Adrenal gland (tissue), 12 donors: ENCODE data around the gene NXPH3. TPM values are rescaled to one million over a fixed set of nuclear protein-coding genes. Genes with fewer than 3 reads are reported as not detected.
A peak's percentile ranks its signal among the peaks of the same experiment; 100 is the strongest.

Source experiments
- DNase-seq, 7 donors: peaks; one replicate each; pipeline ENCODE4 v3.0.0-alpha.2; 2019 to 2020
- H3K27ac ChIP-seq, 5 donors: fragments of 200-600 bp; sonication (generic) in 4 of 5; 1 replicate in 3 of 5; 2 replicates in 2 of 5; pipeline versions ENCODE4 v1.5.1 to v1.8.0; 2016 to 2020; ENCODE audit warnings: mild to moderate bottlenecking in 1 of 5
- H3K27me3 ChIP-seq: fragments of 200-600 bp; 2 replicates; pipeline ENCODE4 v1.8.0; 2021
- H3K36me3 ChIP-seq, 2 donors: fragments of 200-600 bp; replicated peaks in 1 of 2; 1 replicate in 1 of 2; 2 replicates in 1 of 2; pipeline versions ENCODE4 v1.5.1 to v1.8.0; 2018 to 2022
- H3K4me1 ChIP-seq, 2 donors: fragments of 200-600 bp; replicated peaks in 1 of 2; 1 replicate in 1 of 2; 2 replicates in 1 of 2; pipeline versions ENCODE4 v1.5.1 to v1.8.0; 2018 to 2021
- H3K4me3 ChIP-seq, 4 donors: fragments of 200-600 bp; sonication (generic) in 3 of 4; one replicate each; pipeline ENCODE4 v1.5.1; 2016 to 2018
- H3K9me3 ChIP-seq, 3 donors: fragments of 200-600 bp; sonication (generic) in 1 of 3; replicated peaks in 1 of 3; 1 replicate in 2 of 3; 2 replicates in 1 of 3; pipeline versions ENCODE4 v1.5.1 to v1.8.0; 2016 to 2021
- CTCF ChIP-seq, 6 experiments: fragments of 450-650 bp in 4 of 6; fragments of 200-600 bp in 2 of 6; sonication (generic) in 1 of 6; IDR thresholded peaks; 1 replicate in 5 of 6; 2 replicates in 1 of 6; pipeline versions ENCODE4 v1.5.1 to v1.8.0; 2016 to 2021; ENCODE audit warnings: antibody characterized with exemption in 6 of 6, mild to moderate bottlenecking in 2 of 6, moderate library complexity in 1 of 6
- POLR2A ChIP-seq, 2 donors: fragments of 450-650 bp; IDR thresholded peaks; one replicate each; pipeline ENCODE4 v1.6.1; 2017; ENCODE audit warnings: antibody characterized with exemption in 2 of 2, mild to moderate bottlenecking in 2 of 2, moderate library complexity in 1 of 2
- WGBS, 4 donors: extraction: QIAGEN DNeasy Blood & Tissue Kit in 2 of 4; methylation state at CpG; one replicate each; pipeline versions ENCODE4 v1.1.5 to v1.1.7; 2013 to 2017; 5-methylcytosine and 5-hydroxymethylcytosine counted together
- intact Hi-C, 2 donors: fragments of 100-400 bp; cut with DNase I; formaldehyde crosslinking; loops; one replicate each; pipeline versions ENCODE4 v1.14.1 to v1.15.0; 2022 to 2023
- polyA plus RNA-seq, 3 donors: library from polyadenylated mRNA; stranded (reverse); fragments of 200-250 nt in 2 of 3; fragments of 350-450 nt in 1 of 3; fragmentation: Illumina TruSeq in 1 of 3; extraction: RNeasy Lipid Tissue Mini Kit (QIAGEN cat#74804) in 1 of 3; gene quantifications; one replicate each; pipeline ENCODE4 v1.2.3, GENCODE V29; 2013 to 2014
- total RNA-seq, 9 donors: library from RNA; depleted of rRNA in 4 of 9; stranded (reverse); fragments of >200 nt in 4 of 9; fragments of 120-200 nt in 1 of 9; fragmentation: NEBNext Ultra II Directional in 1 of 9; extraction: Animal tissue kit (Norgen Biotek cat#: 25700) in 1 of 9; gene quantifications; one replicate each; pipeline versions ENCODE4 v1.1.0 to v1.2.4, GENCODE V29; 2013 to 2023
- donor health status: healthy with polysubstance abuse.
- donor health status: Bipolar disorder and iron deficiency.
- donor health status: DM: yes; HTN: yes; CAD: no.
- donor health status: DM: no; HTN: no; CAD: no.
- donor health status: DM: no; HTN: no; CAD: no.
- donor health status: DM: yes; HTN: yes; CAD: no.

The NXPH3 gene
- total and polyA plus RNA-seq, 12 donors: 0.30 to 6.1 (median 1.2) TPM

GRCh38 chr17:49595980-49596379 lies 20.3 kb downstream of the NXPH3 start:
- WGBS, 4 donors: 70 to 77% (median 76%) methylated on average over 4 of the region's 4 CpGs
- intact Hi-C loops: no loop called here
- no peaks in the 10 kb centered on the region for H3K27me3 ChIP-seq
- H3K27ac ChIP-seq: no peak overlapping the region
- no peak overlapping the region for H3K4me3 ChIP-seq
- TF ChIP-seq POLR2A (IDR thresholded peaks at IDR 0.05) (no peak), CTCF (IDR thresholded peaks at IDR 0.05) (no peak)
- peaks cover 0 to 26% of the 10 kb centered on the region in 2 donors for H3K4me1 ChIP-seq
- H3K9me3 ChIP-seq: no peaks in the 10 kb centered on the region
- peak in 3 of 7 donors; percentile 54 to 70 (median 60) for DNase-seq
- peaks cover 0 to 34% of the 10 kb centered on the region in 2 donors for H3K36me3 ChIP-seq

- no peaks in the 10 kb centered on the region for H3K9me3 ChIP-seq
- no peak for DNase-seq
- no peaks in the 10 kb centered on the region for H3K27me3 ChIP-seq
- intact Hi-C loops: no loop called here
- no peak overlapping the region for H3K4me3 ChIP-seq
- no peak overlapping the region for H3K27ac ChIP-seq
- peaks cover 0 to 26% of the 10 kb centered on the region in 2 donors for H3K4me1 ChIP-seq
- peaks cover 0 to 41% of the 10 kb centered on the region in 2 donors for H3K36me3 ChIP-seq
- TF ChIP-seq CTCF (IDR thresholded peaks at IDR 0.05) (no peak), POLR2A (IDR thresholded peaks at IDR 0.05) (no peak)
- WGBS, 4 donors: 80 to 86% (median 83%) methylated on average over 6 of the region's 6 CpGs
These were observed 21.1 kb downstream of the NXPH3 start for GRCh38 chr17:49596613-49597244.

GRCh38 chr17:49597436-49597835 lies 21.8 kb downstream of the NXPH3 start:
- no peak overlapping the region for H3K4me3 ChIP-seq
- TF ChIP-seq CTCF (IDR thresholded peaks at IDR 0.05): no peak
- no peaks in the 10 kb centered on the region for H3K27me3 ChIP-seq
- intact Hi-C loops: no loop called here
- H3K36me3 ChIP-seq: peaks cover 0 to 46% of the 10 kb centered on the region in 2 donors
- H3K4me1 ChIP-seq: peaks cover 0 to 31% of the 10 kb centered on the region in 2 donors
- no peaks in the 10 kb centered on the region for H3K9me3 ChIP-seq
- WGBS, 4 donors: 82 to 85% (median 84%) methylated on average over 4 of the region's 4 CpGs
- no peak for DNase-seq
- peak overlapping the region in 2 of 5 donors; percentile 3 to 50 for H3K27ac ChIP-seq

- Histone ChIP-seq H3K36me3 (peaks cover 0 to 46% of the 10 kb centered on the region in 2 donors), H3K4me1 (peaks cover 0 to 37% of the 10 kb centered on the region in 2 donors), H3K4me3 (no peak overlapping the region), H3K27me3 (no peaks in the 10 kb centered on the region), H3K9me3 (no peaks in the 10 kb centered on the region), H3K27ac (peak overlapping the region in 2 of 5 donors; percentile 3 to 50)
- DNase-seq: no peak
- WGBS, 4 donors: 88 to 92% (median 90%) methylated on average over 8 of the region's 8 CpGs
- no peak for TF ChIP-seq POLR2A (IDR thresholded peaks at IDR 0.05)
- no peak for TF ChIP-seq CTCF (IDR thresholded peaks at IDR 0.05)
- intact Hi-C loops: no loop called here
These were observed 22.4 kb downstream of the NXPH3 start for GRCh38 chr17:49597928-49598655.
